H9 (cell line): ENCODE measurements around the gene BRD9. TPM values are rescaled to one million over a fixed set of nuclear protein-coding genes. Genes with fewer than 3 reads are reported as not detected.

Experiments
- DNase-seq: peaks from one replicate; pipeline ENCODE4 v3.0.0-alpha.2; 2017
- H2AFZ ChIP-seq: one replicate; pipeline ENCODE4 v1.6.1; 2013; ENCODE audit warnings: mild to moderate bottlenecking, low read length, control low read depth, moderate library complexity
- H2AK5ac ChIP-seq: 2 replicates; pipeline ENCODE4 v1.6.1; 2013; ENCODE audit warnings: low read length, control low read depth, mixed read lengths; ENCODE audit not compliant: insufficient read length
- H2BK120ac ChIP-seq: one replicate; pipeline ENCODE4 v1.6.1; 2013; ENCODE audit warnings: low read depth, mild to moderate bottlenecking, low read length, control low read depth, inconsistent platforms; ENCODE audit not compliant: poor library complexity, severe bottlenecking
- H2BK12ac ChIP-seq: 2 replicates; pipeline ENCODE4 v1.6.1; 2013; ENCODE audit warnings: low read length, control low read depth, mixed read lengths, low read depth; ENCODE audit not compliant: insufficient read length
- H2BK15ac ChIP-seq: 2 replicates; pipeline ENCODE4 v1.6.1; 2013; ENCODE audit warnings: low read depth, low read length, control low read depth
- H2BK20ac ChIP-seq: one replicate; pipeline ENCODE4 v1.6.1; 2013; ENCODE audit warnings: low read depth, mild to moderate bottlenecking, low read length, control low read depth, inconsistent platforms; ENCODE audit not compliant: poor library complexity, severe bottlenecking
- H2BK5ac ChIP-seq: 2 replicates; pipeline ENCODE4 v1.6.1; 2013; ENCODE audit warnings: low read length, control low read depth, mixed read lengths; ENCODE audit not compliant: insufficient read length
- H3K14ac ChIP-seq: 2 replicates; pipeline ENCODE4 v1.6.1; 2013; ENCODE audit warnings: low read length, control low read depth; ENCODE audit not compliant: insufficient read depth
- H3K18ac ChIP-seq: 2 replicates; pipeline ENCODE4 v1.6.1; 2013; ENCODE audit warnings: low read depth, mild to moderate bottlenecking, mixed read lengths, low read length, control low read depth; ENCODE audit not compliant: insufficient read length
- H3K23ac ChIP-seq: 2 replicates; pipeline ENCODE4 v1.6.1; 2013; ENCODE audit warnings: low read length, control low read depth, mixed read lengths, low read depth; ENCODE audit not compliant: insufficient read length
- H3K23me2 ChIP-seq: 2 replicates; pipeline ENCODE4 v1.6.1; 2013; ENCODE audit warnings: low read depth, mild to moderate bottlenecking, mixed read lengths, low read length, control low read depth; ENCODE audit not compliant: insufficient read length, poor library complexity, severe bottlenecking
- H3K27ac ChIP-seq: 2 replicates; pipeline ENCODE4 v1.5.1; 2013; ENCODE audit warnings: low read length, control low read depth, mixed read lengths, low read depth; ENCODE audit not compliant: insufficient read length
- H3K27me3 ChIP-seq: 2 replicates; pipeline ENCODE4 v1.6.1; 2013; ENCODE audit warnings: low read length, control low read depth, inconsistent platforms; ENCODE audit not compliant: insufficient read depth
- H3K4ac ChIP-seq: 2 replicates; pipeline ENCODE4 v1.6.1; 2013; ENCODE audit warnings: low read depth, mild to moderate bottlenecking, control low read depth, inconsistent platforms, low read length, moderate library complexity
- H3K4me1 ChIP-seq: 2 replicates; pipeline ENCODE4 v1.6.1; 2013; ENCODE audit warnings: low read length, control low read depth, inconsistent platforms; ENCODE audit not compliant: insufficient read depth
- H3K4me2 ChIP-seq: 2 replicates; pipeline ENCODE4 v1.6.1; 2013; ENCODE audit warnings: low read length, control low read depth, mixed read lengths; ENCODE audit not compliant: insufficient read length, insufficient read depth
- H3K56ac ChIP-seq: 2 replicates; pipeline ENCODE4 v1.6.1; 2013; ENCODE audit warnings: low read depth, mild to moderate bottlenecking, mixed read lengths, low read length, control low read depth; ENCODE audit not compliant: insufficient read length
- H3K79me1 ChIP-seq: 2 replicates; pipeline ENCODE4 v1.6.1; 2013; ENCODE audit warnings: low read depth, mild to moderate bottlenecking, moderate library complexity, low read length, control low read depth, inconsistent platforms; ENCODE audit not compliant: insufficient read depth, poor library complexity, severe bottlenecking
- H3K79me2 ChIP-seq: 2 replicates; pipeline ENCODE4 v1.6.1; 2013; ENCODE audit warnings: low read length, control low read depth, inconsistent platforms; ENCODE audit not compliant: insufficient read depth
- H3K9ac ChIP-seq: 2 replicates; pipeline ENCODE4 v1.6.1; 2013; ENCODE audit warnings: low read length, control low read depth, mixed read lengths; ENCODE audit not compliant: insufficient read length; ENCODE audit errors: extremely low read depth
- H3K9me3 ChIP-seq: one replicate; pipeline ENCODE4 v1.6.1; 2013; ENCODE audit warnings: low read depth, low read length, inconsistent platforms; ENCODE audit not compliant: control insufficient read depth
- H3T11ph ChIP-seq: one replicate; pipeline ENCODE4 v1.6.1; 2013; ENCODE audit warnings: mild to moderate bottlenecking, low read length, control low read depth, inconsistent platforms
- H4K20me1 ChIP-seq: one replicate; pipeline ENCODE4 v1.6.1; 2013; ENCODE audit not compliant: control insufficient read depth, insufficient read length, insufficient read depth
- H4K5ac ChIP-seq: 2 replicates; pipeline ENCODE4 v1.6.1; 2013; ENCODE audit warnings: low read depth, mild to moderate bottlenecking, mixed read lengths, low read length, control low read depth; ENCODE audit not compliant: insufficient read length
- H4K8ac ChIP-seq: replicated peaks from 2 replicates; pipeline ENCODE4 v1.6.1; 2013; ENCODE audit warnings: low read length, control low read depth, mixed read lengths, low read depth; ENCODE audit not compliant: insufficient read length
- H4K91ac ChIP-seq: 2 replicates; pipeline ENCODE4 v1.6.1; 2013; ENCODE audit warnings: low read depth, mild to moderate bottlenecking, moderate library complexity, mixed read lengths, low read length, control low read depth; ENCODE audit not compliant: insufficient read length
- H3K27ac Mint-ChIP-seq, 3 experiments: 2 replicates in 2 of 3; 3 replicates in 1 of 3; pipeline ENCODE4 v1.8.0; 2020 to 2021; ENCODE audit warnings: mixed read lengths in 3 of 3, mild to moderate bottlenecking in 1 of 3, moderate library complexity in 1 of 3
- H3K27me3 Mint-ChIP-seq: 2 replicates; pipeline ENCODE4 v1.8.0; 2021; ENCODE audit warnings: low read depth, mild to moderate bottlenecking, moderate library complexity, mixed read lengths
- H3K36me3 Mint-ChIP-seq, 3 experiments: 2 replicates in 2 of 3; 3 replicates in 1 of 3; pipeline ENCODE4 v1.8.0; 2020 to 2021; ENCODE audit warnings: low read depth in 3 of 3, mixed read lengths in 3 of 3; ENCODE audit not compliant: insufficient read depth in 1 of 3
- H3K4me1 Mint-ChIP-seq, 2 experiments: 2 replicates each; pipeline ENCODE4 v1.8.0; 2020; ENCODE audit warnings: mixed read lengths in 2 of 2
- H3K4me3 Mint-ChIP-seq, 2 experiments: 2 replicates in 1 of 2; 3 replicates in 1 of 2; pipeline ENCODE4 v1.8.0; 2020 to 2021; ENCODE audit warnings: mild to moderate bottlenecking in 2 of 2, mixed read lengths in 2 of 2, moderate library complexity in 1 of 2
- H3K9me3 Mint-ChIP-seq, 2 experiments: 2 replicates in 1 of 2; 3 replicates in 1 of 2; pipeline ENCODE4 v1.8.0; 2020; ENCODE audit warnings: mild to moderate bottlenecking in 2 of 2, mixed read lengths in 2 of 2, moderate library complexity in 1 of 2
- WGBS: extraction: QIAGEN DNeasy Blood & Tissue Kit; methylation state at CpG from one replicate; pipeline ENCODE4 v1.1.7; 2013; ENCODE audit warnings: missing lambda C conversion rate, low lambda C conversion rate, mixed read lengths; ENCODE audit not compliant: insufficient read length; ENCODE audit errors: extremely low coverage; 5-methylcytosine and 5-hydroxymethylcytosine counted together
- total RNA-seq: library from RNA; stranded (reverse); gene quantifications from 2 replicates; pipeline ENCODE4 v1.2.1, GENCODE V29; 2021
- TF ChIP-seq, protein P1 (sequence below): fragments of 200-600 bp; sonication (generic); conservative IDR thresholded peaks from 3 replicates; pipeline ENCODE4 v1.8.0; 2021; ENCODE audit warnings: antibody characterized with exemption, mild to moderate bottlenecking

Gene BRD9
- total RNA-seq, 1 experiment from 2014 or later = 70.5 TPM

- no CpG with 5 or more reads among the region's 20 CpGs for WGBS
Observed at GRCh38 chr5:849651-850301, 42.8 kb downstream of the BRD9 start.

More at GRCh38 chr5:849651-850301, 42.8 kb downstream of the BRD9 start:
- Histone ChIP-seq H3K79me1 (no peaks in the 10 kb centered on the region), H3K27me3 (no peaks in the 10 kb centered on the region), H3K9me3 (no peaks in the 10 kb centered on the region), H3K4me1 (no peaks in the 10 kb centered on the region), H3K27ac (no peak overlapping the region), H3K79me2 (no peaks in the 10 kb centered on the region), H4K8ac (no peak overlapping the region), H2BK12ac (no peak overlapping the region), H2BK5ac (no peak overlapping the region), H2BK15ac (no peak overlapping the region), H3K14ac (no peak overlapping the region), H3K56ac (no peak overlapping the region), H3K9ac (no peak overlapping the region), H2BK20ac (no peak overlapping the region), H3K18ac (no peak overlapping the region), H4K5ac (no peak overlapping the region), H2AK5ac (no peak overlapping the region), H2AFZ (no peak overlapping the region), H4K20me1 (no peaks in the 10 kb centered on the region), H3K23ac (no peak overlapping the region), H3K23me2 (no peaks in the 10 kb centered on the region), H2BK120ac (no peak overlapping the region), H4K91ac (no peak overlapping the region), H3T11ph (no peak overlapping the region), H3K4ac (no peak overlapping the region), H3K4me2 (no peak overlapping the region)
- peaks cover 3 to 5% of the 10 kb centered on the region in 2 experiments; a peak in 1 of 4 replicates for H3K4me1 Mint-ChIP-seq
- DNase-seq = no peak
- H3K36me3 Mint-ChIP-seq = peaks cover 0 to 7% (median 0%) of the 10 kb centered on the region in 3 experiments; a peak in 3 of 7 replicates
- H3K9me3 Mint-ChIP-seq = no peaks in the 10 kb centered on the region
- peaks cover 10% of the 10 kb centered on the region; the same call in 1 of the 2 replicates for H3K27me3 Mint-ChIP-seq
- no peak overlapping the region for H3K4me3 Mint-ChIP-seq
- H3K27ac Mint-ChIP-seq = no peak overlapping the region
- TF ChIP-seq, protein P1, sequence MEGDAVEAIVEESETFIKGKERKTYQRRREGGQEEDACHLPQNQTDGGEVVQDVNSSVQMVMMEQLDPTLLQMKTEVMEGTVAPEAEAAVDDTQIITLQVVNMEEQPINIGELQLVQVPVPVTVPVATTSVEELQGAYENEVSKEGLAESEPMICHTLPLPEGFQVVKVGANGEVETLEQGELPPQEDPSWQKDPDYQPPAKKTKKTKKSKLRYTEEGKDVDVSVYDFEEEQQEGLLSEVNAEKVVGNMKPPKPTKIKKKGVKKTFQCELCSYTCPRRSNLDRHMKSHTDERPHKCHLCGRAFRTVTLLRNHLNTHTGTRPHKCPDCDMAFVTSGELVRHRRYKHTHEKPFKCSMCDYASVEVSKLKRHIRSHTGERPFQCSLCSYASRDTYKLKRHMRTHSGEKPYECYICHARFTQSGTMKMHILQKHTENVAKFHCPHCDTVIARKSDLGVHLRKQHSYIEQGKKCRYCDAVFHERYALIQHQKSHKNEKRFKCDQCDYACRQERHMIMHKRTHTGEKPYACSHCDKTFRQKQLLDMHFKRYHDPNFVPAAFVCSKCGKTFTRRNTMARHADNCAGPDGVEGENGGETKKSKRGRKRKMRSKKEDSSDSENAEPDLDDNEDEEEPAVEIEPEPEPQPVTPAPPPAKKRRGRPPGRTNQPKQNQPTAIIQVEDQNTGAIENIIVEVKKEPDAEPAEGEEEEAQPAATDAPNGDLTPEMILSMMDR = no peak
